Esophagus muscularis mucosa (tissue), 4 donors: ENCODE measurements around the gene DDX31. TPM values are rescaled to one million over a fixed set of nuclear protein-coding genes. Genes with fewer than 3 reads are reported as not detected.

Source experiments
- DNase-seq: peaks from one replicate; pipeline ENCODE4 v3.0.0-alpha.2; 2017; ENCODE audit errors: extremely low spot score
- H3K27ac ChIP-seq, 4 donors: fragments of 200-600 bp; sonication (generic); replicated peaks in 1 of 4; 1 replicate in 3 of 4; 2 replicates in 1 of 4; pipeline ENCODE4 v1.5.1; 2016 to 2019; ENCODE audit warnings: mild to moderate bottlenecking in 1 of 4
- H3K27me3 ChIP-seq, 4 donors: fragments of 200-600 bp; sonication (generic); one replicate each; pipeline versions ENCODE4 v1.5.1 to v1.6.0; 2016 to 2019
- H3K36me3 ChIP-seq, 4 donors: fragments of 200-600 bp; sonication (generic); one replicate each; pipeline ENCODE4 v1.5.1; 2016 to 2019
- H3K4me1 ChIP-seq, 4 donors: fragments of 200-600 bp; sonication (generic); one replicate each; pipeline ENCODE4 v1.5.1; 2016 to 2019
- H3K4me3 ChIP-seq, 4 donors: fragments of 200-600 bp; sonication (generic); 1 replicate in 2 of 4; 2 replicates in 2 of 4; pipeline ENCODE4 v1.5.1; 2016 to 2019; ENCODE audit warnings: mild to moderate bottlenecking in 4 of 4, moderate library complexity in 1 of 4
- H3K9me3 ChIP-seq, 4 donors: fragments of 200-600 bp; sonication (generic); 1 replicate in 3 of 4; 2 replicates in 1 of 4; pipeline ENCODE4 v1.5.1; 2016 to 2019
- EP300 ChIP-seq: sonication (generic); formaldehyde crosslinking; IDR thresholded peaks from one replicate; pipeline ENCODE4 v1.6.1; 2017; ENCODE audit warnings: antibody characterized with exemption
- POLR2A ChIP-seq: fragments of 450-650 bp; IDR thresholded peaks from one replicate; pipeline ENCODE4 v1.6.1; 2017; ENCODE audit warnings: antibody characterized with exemption, moderate library complexity, mild to moderate bottlenecking, low read depth
- POLR2AphosphoS5 ChIP-seq, 2 donors: sonication (generic); formaldehyde crosslinking; IDR thresholded peaks; one replicate each; pipeline ENCODE4 v1.6.1; 2017; ENCODE audit warnings: antibody characterized with exemption in 2 of 2
- WGBS: methylation state at CpG from one replicate; pipeline ENCODE4 v1.1.5; 2018; 5-methylcytosine and 5-hydroxymethylcytosine counted together
- intact Hi-C: fragments of 100-400 bp; cut with DNase I; formaldehyde crosslinking; loops from one replicate; pipeline ENCODE4 v1.15.1; 2023
- total RNA-seq, 4 donors: library from RNA; depleted of rRNA; stranded (reverse); fragments of >200 nt; gene quantifications; one replicate each; pipeline versions ENCODE4 v1.1.0 to v1.2.1, GENCODE V29; 2016
- TF ChIP-seq, protein P1 (sequence below), 3 experiments: fragments of 200-600 bp in 2 of 3; fragments of 450-650 bp in 1 of 3; sonication (generic) in 2 of 3; IDR thresholded peaks; one replicate each; pipeline ENCODE4 v1.5.1; 2017 to 2019; ENCODE audit warnings: antibody characterized with exemption in 3 of 3, mild to moderate bottlenecking in 2 of 3, moderate library complexity in 1 of 3

DDX31 gene
- total RNA-seq, 4 donors from 2014 or later = 6.6 to 7.8 (median 7.5) TPM

DNA sequence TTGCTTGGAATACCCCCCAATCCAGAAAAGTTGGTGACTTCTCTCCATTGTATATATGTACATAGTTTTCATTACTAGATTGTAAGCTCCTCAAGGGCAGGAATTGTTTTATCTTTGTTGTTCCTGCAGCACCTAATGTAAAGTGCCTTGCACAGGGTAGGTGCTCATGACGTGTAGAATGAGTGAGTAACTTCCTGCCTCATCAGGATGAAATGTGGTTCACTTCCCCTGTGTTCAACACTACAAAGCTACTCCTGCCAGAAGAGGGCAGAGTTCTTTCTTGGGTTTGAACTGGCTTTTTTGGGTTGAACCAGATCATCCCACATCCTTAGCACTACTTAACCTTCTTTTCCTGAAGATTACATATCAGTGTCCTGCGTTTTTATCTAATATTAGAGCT lies 24.4 kb upstream of the DDX31 start:
- peaks cover 0 to 22% (median 8%) of the 10 kb centered on the region in 4 donors for H3K9me3 ChIP-seq
- no peaks in the 10 kb centered on the region for H3K27me3 ChIP-seq
- H3K36me3 ChIP-seq = peaks cover 11 to 35% (median 18%) of the 10 kb centered on the region in 4 donors
- WGBS = 41% methylated on average over 2 of the region's 2 CpGs
- no peak overlapping the region for H3K4me3 ChIP-seq
- no peak overlapping the region for H3K27ac ChIP-seq
- H3K4me1 ChIP-seq = no peaks in the 10 kb centered on the region
- DNase-seq = no peak
- intact Hi-C loops = no loop called here
- no peak for TF ChIP-seq POLR2AphosphoS5 (IDR thresholded peaks at IDR 0.05)
- no peak for TF ChIP-seq EP300
- TF ChIP-seq, protein P1, sequence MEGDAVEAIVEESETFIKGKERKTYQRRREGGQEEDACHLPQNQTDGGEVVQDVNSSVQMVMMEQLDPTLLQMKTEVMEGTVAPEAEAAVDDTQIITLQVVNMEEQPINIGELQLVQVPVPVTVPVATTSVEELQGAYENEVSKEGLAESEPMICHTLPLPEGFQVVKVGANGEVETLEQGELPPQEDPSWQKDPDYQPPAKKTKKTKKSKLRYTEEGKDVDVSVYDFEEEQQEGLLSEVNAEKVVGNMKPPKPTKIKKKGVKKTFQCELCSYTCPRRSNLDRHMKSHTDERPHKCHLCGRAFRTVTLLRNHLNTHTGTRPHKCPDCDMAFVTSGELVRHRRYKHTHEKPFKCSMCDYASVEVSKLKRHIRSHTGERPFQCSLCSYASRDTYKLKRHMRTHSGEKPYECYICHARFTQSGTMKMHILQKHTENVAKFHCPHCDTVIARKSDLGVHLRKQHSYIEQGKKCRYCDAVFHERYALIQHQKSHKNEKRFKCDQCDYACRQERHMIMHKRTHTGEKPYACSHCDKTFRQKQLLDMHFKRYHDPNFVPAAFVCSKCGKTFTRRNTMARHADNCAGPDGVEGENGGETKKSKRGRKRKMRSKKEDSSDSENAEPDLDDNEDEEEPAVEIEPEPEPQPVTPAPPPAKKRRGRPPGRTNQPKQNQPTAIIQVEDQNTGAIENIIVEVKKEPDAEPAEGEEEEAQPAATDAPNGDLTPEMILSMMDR (IDR thresholded peaks at IDR 0.05) = no peak
- TF ChIP-seq POLR2A = no peak

DNA sequence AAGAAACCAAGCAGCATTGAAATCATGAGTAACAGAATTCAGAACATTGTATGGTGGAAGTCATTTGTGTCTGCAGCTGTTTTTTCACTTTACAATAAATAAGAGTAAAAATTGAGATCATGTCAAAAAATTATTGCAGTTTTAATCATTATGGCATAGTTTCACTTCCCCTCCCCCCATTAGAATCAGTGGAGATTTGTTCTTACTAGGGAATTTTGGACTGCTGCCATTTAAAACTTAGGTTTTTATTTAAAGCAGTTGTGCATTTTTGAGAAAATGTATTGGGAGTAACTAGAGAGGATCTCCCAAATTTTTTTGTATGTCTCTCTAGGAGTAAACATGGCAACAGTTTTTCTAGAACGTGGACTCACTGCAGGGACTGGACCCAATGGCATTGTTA lies 20.9 kb upstream of the DDX31 start:
- TF ChIP-seq POLR2AphosphoS5 (IDR thresholded peaks at IDR 0.05) (no peak), POLR2A (no peak), EP300 (no peak)
- TF ChIP-seq, protein P1 (IDR thresholded peaks at IDR 0.05) = no peak
- intact Hi-C loops = no loop called here
- Histone ChIP-seq H3K27me3 (no peaks in the 10 kb centered on the region), H3K4me1 (no peaks in the 10 kb centered on the region), H3K9me3 (no peaks in the 10 kb centered on the region), H3K27ac (no peak overlapping the region), H3K36me3 (peaks cover 35 to 70% (median 46%) of the 10 kb centered on the region in 4 donors), H3K4me3 (no peak overlapping the region)
- WGBS = 71% methylated on average over 1 of the region's 1 CpG
- no peak for DNase-seq

DNA sequence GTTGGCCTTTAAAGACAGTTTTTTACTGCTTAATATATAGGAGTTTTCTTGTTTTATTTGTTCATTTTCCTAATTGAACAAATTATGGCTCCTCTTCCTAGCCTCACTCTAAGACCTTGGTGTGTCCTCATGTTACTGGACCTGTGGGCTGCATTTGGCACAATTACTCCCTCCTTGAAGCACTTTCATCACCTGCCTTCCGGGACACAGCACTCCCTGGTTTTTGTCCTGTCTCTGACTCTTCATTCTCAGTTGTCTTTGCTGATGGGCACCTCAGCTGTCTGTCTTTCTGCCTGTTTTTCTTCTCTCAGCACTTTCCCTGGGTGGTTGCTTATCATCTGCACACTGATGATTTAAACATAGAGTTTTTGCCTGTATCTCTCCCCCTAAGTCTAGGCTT lies 14.1 kb upstream of the DDX31 start:
- peaks cover 48 to 78% (median 69%) of the 10 kb centered on the region in 4 donors for H3K36me3 ChIP-seq
- TF ChIP-seq, protein P1 (IDR thresholded peaks at IDR 0.05) = no peak
- no peak for TF ChIP-seq POLR2AphosphoS5 (IDR thresholded peaks at IDR 0.05)
- no peak for TF ChIP-seq POLR2A
- TF ChIP-seq EP300 = no peak
- 96% methylated on average over 1 of the region's 1 CpG for WGBS
- H3K27me3 ChIP-seq = no peaks in the 10 kb centered on the region
- DNase-seq = no peak
- H3K9me3 ChIP-seq = no peaks in the 10 kb centered on the region
- H3K27ac ChIP-seq = no peak overlapping the region
- no peaks in the 10 kb centered on the region for H3K4me1 ChIP-seq
- intact Hi-C loops = no loop called here
- no peak overlapping the region for H3K4me3 ChIP-seq

DNA sequence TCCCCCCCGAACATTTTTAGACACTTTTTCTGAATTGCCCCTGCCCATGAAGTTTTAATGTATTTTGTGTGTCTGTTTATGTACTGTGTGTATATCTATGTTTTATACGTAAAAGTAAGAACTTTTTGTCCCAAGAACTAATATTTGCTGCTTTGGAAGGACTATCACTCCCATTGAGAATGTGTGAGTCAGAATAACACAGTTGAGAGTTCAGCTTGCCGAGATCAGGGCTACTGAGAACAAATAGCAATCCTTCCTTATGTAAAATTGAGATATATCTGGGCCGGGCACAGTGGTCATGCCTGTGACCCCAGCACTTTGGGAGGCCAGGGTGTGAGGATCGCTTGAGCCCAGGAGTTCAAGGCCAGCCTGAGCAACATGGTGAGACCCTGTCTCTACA lies 11.8 kb upstream of the DDX31 start:
- no peaks in the 10 kb centered on the region for H3K27me3 ChIP-seq
- TF ChIP-seq EP300 (no peak), POLR2AphosphoS5 (IDR thresholded peaks at IDR 0.05) (no peak), POLR2A (no peak)
- TF ChIP-seq, protein P1 (IDR thresholded peaks at IDR 0.05) = no peak
- 76% methylated on average over 5 of the region's 5 CpGs for WGBS
- no peak overlapping the region for H3K27ac ChIP-seq
- DNase-seq = peak; percentile 64
- intact Hi-C loops = no loop called here
- no peaks in the 10 kb centered on the region for H3K4me1 ChIP-seq
- no peak overlapping the region for H3K4me3 ChIP-seq
- H3K9me3 ChIP-seq = no peaks in the 10 kb centered on the region
- H3K36me3 ChIP-seq = peaks cover 38 to 67% (median 62%) of the 10 kb centered on the region in 4 donors

DNA sequence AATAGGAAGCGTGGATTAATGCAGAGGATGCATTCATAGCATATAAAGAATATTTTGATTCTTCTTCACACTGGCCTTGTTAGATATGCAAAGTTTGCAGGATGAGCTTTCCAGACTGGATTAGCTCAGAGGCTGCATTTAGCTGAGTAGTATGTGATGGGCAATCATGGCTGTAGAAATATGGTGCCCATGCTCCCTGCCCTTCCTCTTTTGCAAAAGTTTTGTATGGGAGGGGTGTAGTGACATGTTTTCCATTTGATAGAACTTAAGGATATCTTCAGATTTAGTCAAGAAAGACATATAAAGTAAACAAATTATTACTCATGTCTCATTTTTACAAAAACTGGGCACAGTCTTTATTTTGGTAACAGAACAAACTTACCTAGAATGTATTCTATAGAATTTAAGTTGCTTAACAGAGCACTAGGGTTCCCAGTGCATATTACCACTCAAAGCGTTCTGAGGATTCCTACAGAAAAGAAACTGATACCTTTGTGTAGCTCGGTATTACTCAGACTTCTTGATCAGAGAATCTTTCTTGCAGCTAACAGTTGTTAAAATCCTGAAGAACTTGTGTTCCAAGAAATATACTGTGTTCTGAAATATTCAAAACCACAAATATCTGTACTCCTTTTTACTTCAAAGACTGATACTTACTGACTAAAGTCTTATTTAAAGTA lies 10.3 kb upstream of the DDX31 start:
- Histone ChIP-seq H3K27me3 (no peaks in the 10 kb centered on the region), H3K9me3 (no peaks in the 10 kb centered on the region), H3K27ac (no peak overlapping the region), H3K36me3 (peaks cover 37 to 54% (median 49%) of the 10 kb centered on the region in 4 donors), H3K4me1 (peaks cover 0 to 4% (median 2%) of the 10 kb centered on the region in 4 donors), H3K4me3 (no peak overlapping the region)
- DNase-seq = no peak
- intact Hi-C loops = loop anchor here (10.0 kb wide), 1 partner anchor 85 kb away; no protein-coding TSS in a partner anchor
- TF ChIP-seq, protein P1 (IDR thresholded peaks at IDR 0.05) = no peak
- no peak for TF ChIP-seq POLR2AphosphoS5 (IDR thresholded peaks at IDR 0.05)
- TF ChIP-seq EP300 = no peak
- no peak for TF ChIP-seq POLR2A
- 61% methylated on average over 3 of the region's 3 CpGs for WGBS
